ENCODE results near the gene REXO4.
A peak's percentile ranks its signal among the peaks of the same experiment; 100 is the strongest.

Gene REXO4

DNA sequence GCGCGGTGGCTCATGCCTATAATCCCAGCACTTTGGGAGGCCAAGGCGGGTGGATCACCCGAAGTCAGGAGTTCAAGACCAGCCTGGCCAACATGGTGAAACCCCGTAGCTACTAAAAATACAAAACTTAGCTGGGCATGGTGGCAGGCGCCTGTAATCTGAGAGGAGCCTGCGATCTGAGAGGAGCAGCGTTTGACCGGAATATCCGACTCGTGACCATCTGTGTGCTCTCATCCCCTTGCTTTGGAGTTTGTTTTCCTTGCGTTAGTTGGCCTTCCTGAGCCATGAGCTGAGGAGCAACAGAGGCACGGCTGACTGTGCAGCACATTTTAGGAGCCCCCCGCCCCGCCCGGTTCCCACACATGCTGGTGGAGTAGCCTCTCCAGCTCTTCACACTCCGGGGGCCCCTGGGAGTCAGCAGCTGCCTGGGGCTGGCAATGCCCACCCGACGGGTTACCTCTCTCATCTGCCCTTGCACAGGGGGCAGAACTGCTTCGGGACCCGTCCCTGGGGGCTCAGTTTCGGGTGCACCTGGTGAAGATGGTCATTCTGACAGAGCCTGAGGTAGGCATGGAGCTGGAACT is 7.3 kb upstream of the REXO4 start:
- H3K4me3 ChIP-seq (ENCODE audit: low read length) = no peak overlapping the region
- no peak for DNase-seq (ENCODE audit: low read depth, low spot score)

DNA sequence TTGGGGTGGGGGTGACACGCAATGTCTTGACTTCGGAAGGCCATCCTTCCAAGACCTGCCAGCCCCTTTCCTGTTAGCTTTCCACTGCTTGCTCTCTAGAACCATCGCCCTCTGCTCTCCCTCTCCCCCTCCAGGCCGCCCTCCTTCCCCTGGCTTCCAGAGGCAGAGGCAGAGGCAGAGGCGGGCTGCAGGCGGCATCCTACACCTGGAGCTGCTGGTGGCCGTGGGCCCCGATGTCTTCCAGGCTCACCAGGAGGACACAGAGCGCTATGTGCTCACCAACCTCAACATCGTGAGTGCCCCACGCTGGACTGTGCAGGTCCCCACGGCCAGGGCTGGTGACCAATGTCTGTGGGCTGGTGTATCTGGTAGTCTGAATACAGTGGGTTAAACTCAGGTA is 6.4 kb upstream of the REXO4 start:
- H3K4me3 ChIP-seq (ENCODE audit: low read length) = no peak overlapping the region
- no peak for DNase-seq (ENCODE audit: low read depth, low spot score)

DNA sequence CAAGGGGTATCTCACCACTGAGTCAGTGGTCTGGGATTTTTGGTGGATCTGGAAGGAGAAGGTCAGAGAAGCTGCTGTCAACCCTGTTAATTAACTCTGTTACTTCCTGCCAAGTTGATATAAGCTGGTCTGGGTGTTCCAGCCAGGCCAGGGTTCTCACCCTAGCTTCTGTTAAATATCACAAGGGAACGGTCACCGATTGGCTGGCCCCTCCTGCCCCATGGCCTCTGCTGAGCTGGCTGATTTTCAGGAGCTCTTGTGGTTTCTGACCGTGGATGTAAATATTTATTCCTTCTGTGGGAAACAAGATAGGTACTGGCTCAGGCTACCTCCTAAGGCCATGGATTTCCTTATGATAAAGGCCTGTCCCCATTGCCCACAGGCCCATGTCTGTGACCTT is 5.4 kb upstream of the REXO4 start:
- DNase-seq (ENCODE audit: low read depth, low spot score) = no peak
- H3K4me3 ChIP-seq (ENCODE audit: low read length) = no peak overlapping the region

DNA sequence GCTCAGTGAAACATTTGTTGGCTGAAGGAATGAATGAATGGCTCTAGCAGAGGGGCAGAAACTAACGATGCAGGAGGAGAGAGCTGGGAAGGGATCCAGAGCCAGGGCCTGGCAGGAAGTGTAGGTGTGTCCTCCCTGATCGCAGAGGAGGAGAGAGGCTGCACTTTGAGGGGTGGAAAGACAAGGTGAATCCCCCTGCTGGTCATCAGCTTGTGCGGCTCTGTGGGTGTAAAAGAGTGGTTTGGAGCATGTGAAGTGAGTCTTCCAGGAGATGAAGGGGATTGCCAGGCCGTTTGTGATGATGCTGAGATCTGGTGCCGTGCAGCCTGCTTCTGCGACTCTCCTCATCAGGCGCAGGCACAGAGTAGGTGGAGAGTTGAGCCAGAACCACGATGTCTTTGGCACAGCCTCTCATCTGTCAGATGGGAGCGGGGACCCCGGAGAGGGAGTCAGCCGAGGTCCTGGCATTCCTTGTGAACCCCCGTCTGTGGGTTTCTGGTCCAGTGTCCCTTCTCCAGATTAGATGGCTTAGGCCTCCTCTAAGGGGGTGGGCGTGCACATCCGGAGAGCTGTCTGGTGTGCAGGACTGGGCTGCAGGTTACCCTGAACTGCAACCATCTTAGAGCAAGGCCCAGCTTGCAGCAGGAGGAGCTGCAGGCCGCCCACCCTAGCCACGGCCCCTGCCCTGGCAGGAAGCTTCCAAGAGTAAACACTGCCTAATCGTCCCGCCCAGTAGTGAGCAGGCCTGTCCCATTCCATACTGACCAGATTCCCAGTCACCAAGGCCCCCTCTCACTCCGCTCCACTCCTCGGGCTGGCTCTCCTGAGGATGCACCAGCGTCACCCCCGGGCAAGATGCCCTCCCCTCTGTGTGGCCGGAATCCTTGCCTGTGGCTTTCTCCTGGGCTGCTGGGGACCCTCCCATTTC is 4.1 kb upstream of the REXO4 start, which contains the start of gene ADAMTS13:
Gene ADAMTS13 (plus strand): TSS at position 753 of the 928 bp plus-strand sequence. CDS start 77 bp downstream, at position 830.
- no peak within 1 kb of the TSS for H3K4me3 ChIP-seq (ENCODE audit: low read length)
- peak; percentile 63 for DNase-seq (ENCODE audit: low read depth, low spot score)

DNA sequence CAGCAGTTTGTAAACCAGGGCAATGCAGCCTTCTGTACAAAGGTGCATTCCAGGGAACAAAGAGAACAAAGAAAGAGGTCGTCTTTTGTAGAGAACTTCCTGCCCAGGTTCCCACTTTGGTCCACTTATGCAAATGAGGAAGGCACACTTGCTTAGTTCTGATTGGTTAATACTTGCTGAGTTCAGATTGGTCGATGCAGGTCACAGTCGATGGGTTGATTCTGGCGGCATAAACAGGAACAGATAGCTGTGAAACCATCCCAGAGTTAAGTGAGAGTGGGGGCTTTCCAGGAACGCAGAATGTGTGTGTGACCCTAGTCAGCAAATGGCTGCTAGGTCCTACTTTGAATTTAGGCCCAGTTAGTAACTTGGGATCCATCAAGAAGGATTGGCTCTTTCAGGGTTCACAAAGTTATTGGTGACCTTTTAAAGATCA is 2.6 kb upstream of the REXO4 start:
- DNase-seq (ENCODE audit: low read depth, low spot score) = peak; percentile 47
- no peak overlapping the region for H3K4me3 ChIP-seq (ENCODE audit: low read length)

DNA sequence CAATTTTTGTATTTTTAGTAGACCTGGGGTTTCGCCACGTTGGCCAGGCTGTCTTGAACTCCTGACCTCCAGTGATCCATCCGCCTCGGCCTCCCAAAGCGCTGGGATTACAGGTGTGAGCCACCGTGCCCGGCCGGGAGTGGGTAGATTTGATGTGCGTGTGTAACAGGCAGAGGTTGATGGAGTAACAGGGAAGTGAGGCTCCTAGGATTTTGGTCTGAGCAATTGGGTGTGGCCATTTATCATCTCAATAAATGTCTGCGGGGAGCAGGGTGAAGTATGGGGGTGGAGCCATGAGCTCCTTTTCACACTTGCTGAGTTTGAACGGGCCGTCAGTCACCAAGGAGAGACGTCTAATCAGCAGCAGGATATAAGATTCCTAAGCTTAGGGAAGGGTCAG is 1.2 kb upstream of the REXO4 start:
- H3K4me3 ChIP-seq (ENCODE audit: low read length) = peak overlapping the region; percentile 92
- DNase-seq (ENCODE audit: low read depth, low spot score) = no peak

DNA sequence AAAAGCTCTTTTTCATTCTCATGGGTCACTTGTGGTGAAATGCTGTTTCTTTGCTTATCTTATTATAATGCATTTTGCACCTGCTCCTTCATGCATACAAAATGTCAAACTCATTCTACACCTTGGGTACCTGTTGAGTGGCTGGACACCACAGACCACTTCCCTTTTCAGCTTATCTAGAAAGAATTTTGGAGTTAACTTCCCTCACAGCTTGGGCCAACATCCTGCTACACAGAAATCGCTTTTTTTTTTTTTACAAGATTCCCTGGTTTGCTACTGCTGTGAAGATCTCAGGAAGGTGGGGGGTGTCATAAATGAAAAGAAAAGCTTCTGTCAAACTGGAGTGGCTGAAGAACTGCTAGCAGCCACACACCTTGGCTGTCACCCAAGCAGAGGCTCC is 2.6 kb downstream of the REXO4 start:
- DNase-seq (ENCODE audit: low read depth, low spot score) = no peak
- H3K4me3 ChIP-seq (ENCODE audit: low read length) = no peak overlapping the region

DNA sequence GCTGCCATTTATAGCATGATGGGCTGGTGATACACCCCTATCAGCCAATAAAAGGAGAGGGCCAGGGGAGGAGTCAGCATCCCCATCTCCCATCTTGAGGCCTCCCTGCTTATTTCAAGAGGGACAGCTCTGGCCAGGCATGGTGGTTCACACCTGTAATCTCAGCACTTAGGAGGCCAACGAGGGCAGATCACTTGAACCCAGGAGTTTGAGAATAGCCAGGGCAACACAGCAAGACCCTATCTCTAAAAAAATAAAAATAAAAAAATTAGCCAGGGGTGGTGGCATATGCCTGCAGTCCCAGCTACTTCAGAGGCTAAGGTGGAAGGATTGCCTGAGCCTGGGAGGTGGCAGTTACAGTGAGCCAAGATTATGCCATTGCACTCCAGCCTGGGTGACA is 9.8 kb downstream of the REXO4 start:
- H3K4me3 ChIP-seq (ENCODE audit: low read length) = no peak overlapping the region
- DNase-seq (ENCODE audit: low read depth, low spot score) = no peak

DNA sequence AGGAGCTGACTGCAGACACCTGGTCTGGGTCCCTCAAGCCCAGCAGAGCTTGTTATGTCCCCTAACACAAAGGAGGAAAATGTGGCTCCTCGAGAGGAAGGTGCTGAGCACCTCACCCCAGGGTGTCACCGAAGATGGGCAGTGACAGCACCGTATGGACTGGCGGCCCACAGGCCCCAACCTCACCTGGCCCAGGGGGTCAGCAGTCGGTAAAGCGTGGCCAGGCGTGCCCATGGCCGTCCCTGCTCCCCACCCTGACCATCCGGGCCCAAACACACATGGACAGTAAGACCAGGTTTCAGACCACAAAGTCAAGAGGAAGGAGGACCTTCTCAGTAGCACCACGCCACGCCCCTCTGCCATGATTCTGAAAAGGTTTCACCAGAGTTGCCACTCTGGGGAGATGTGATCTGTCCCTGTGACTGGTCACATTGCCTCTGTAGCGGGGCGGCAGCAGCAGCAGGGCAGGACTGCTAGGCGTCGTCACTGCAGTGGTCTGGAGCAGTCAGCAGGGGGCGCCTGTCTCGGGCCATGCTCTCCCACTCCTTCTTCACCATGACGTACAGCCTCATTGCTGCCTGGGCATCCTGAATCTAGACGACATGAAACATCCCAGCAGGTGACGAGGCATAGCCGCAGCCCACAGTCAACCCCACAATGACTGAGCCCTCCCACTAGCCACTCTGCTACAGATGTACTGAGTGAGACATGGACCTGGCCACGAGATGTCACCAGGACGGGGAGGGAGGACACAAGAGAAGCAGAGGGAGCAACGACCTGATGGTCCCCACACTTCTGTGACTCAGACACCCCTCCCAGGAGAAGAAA is 11.1 kb downstream of the REXO4 start:
- H3K4me3 ChIP-seq (ENCODE audit: low read length) = no peak overlapping the region
- peak; percentile 80 for DNase-seq (ENCODE audit: low read depth, low spot score)

DNA sequence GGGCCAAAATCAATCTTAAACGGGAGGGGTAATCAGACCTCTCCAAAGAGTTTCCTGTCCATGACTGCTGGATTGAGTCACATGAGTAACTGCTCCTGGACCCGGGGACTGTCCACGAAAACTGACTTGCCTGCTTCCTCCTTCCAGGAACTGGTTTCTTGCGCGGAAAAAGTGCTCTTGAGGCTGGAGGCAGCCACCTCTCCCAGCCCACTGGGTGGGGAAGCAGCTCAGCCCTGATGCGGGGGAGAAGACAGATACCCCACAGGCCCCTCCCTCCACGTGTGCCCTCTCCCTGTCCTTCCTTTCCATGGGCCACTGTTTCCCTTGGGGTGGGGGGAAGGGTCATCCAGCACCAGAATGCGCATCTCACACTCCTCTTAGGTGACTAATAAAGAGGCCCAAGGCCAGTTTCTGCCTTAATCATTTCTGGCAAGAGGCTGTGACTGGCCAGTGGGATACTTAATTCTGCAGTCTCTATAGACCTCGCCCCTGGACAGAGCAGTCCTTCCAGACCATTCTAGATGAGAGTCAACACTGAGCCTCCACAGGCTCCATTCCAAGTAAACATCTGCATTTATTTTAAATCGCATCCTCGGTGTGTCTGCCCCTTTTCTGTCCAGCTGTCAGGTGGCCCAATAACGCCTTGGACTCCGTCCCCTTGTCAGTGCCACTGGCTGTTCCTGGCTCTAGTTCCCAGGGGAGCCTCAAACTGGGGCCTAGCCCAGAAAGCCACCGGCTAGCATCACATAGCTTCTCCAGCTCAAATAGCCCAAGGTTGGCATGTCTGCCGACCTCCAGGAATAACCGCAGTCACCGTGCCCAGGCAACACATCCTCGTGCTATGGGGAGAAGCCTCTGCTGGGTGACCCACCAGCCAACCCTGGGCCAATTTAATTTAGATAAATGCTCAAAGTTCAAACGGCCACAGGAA is 12.0 kb downstream of the REXO4 start:
- DNase-seq (ENCODE audit: low read depth, low spot score) = no peak
- H3K4me3 ChIP-seq (ENCODE audit: low read length) = no peak overlapping the region

DNA sequence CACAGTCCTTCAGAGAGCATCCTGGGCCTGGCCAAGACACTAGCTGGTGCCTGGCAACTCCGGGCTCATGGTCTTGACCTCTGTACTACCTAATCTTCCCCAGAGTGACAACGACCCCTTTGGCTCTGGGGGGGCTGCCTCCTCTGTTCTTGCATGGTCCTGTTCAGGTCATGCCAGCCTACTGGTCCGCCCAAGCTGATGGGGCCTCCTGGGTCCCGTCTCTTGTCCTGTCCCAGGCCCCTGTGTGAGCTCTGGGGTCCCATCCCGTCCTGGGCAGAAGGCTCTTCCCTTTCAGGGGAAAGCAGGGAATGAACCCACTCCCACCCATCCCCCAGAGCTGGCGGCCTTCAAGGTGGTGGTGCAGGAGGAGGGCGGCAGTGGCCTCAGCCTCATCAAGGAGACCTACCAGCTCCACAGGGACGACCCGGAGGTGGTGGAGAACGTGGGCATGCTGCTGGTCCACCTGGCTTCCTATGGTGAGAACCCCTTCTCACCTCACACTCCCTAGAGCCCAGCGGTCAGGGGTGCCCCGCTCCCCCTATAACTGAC is 13.3 kb downstream of the REXO4 start:
- no peak for DNase-seq (ENCODE audit: low read depth, low spot score)
- no peak overlapping the region for H3K4me3 ChIP-seq (ENCODE audit: low read length)

DNA sequence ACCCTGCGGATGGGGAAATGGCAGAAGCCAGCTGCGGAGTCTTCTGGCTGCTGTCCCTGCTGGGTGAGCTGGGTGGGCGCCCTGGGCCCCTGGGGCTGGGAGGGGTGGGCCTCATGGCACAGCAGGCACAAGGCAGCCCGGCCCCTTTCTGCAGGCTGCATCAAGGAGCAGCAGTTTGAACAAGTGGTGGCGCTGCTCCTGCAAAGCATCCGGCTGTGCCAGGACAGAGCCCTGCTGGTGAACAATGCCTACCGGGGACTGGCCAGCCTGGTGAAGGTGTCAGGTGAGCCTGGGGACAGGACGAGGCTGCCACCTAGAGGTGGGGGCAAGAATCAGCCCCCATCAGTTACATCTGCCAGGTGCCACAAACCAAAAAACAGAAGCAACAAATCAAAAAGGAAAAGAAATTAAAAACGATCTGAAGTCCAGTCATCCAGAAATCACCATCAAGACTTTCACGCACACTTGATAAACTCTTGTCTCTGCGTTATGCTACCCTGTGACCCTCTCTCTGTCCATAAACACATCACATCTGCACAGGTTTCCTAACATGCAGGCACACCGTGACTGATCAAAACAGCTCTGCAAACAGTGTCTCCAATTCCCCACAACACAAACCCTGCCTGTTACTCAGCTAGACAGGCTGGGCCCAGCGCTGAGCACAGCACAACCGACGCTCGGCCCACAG is 13.9 kb downstream of the REXO4 start:
- no peak for DNase-seq (ENCODE audit: low read depth, low spot score)
- H3K4me3 ChIP-seq (ENCODE audit: low read length) = no peak overlapping the region

DNA sequence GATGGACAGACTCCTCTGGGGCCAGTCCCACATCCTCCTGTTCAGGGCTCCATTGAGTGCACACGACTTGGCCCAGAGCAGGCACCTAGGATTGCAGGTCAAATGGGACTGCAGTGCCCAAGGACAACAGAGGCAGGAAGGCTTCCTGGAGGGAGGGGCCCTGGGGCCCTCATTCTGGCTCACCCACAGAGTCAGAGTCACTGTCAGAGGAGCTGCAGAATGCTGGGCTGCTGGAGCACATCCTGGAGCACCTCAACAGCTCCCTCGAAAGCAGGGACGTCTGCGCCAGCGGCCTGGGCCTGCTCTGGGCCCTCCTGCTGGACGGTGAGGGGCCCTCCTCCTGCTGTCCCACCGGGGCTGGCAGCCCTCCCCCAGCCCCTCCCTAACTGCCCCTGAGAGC is 15.1 kb downstream of the REXO4 start:
- no peak for DNase-seq (ENCODE audit: low read depth, low spot score)
- H3K4me3 ChIP-seq (ENCODE audit: low read length) = no peak overlapping the region

DNA sequence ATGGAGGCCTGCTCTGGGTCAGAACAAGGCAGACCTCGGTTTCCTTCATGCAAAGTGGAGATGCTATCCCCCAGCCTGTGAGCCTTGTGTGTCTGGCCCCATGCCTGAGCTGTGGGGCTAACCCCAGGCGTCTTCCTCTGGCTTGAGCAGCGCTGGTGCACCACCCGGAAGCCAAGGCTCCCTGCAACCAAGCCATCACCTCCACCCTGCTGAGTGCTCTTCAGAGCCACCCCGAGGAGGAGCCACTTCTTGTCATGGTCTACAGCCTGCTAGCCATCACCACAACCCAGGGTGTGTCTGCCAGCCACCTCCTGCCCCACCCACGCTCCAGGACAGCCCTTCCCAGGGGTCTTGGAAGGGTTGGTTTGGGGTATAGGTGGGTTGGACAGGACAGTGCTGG is 16.2 kb downstream of the REXO4 start:
- no peak for DNase-seq (ENCODE audit: low read depth, low spot score)
- H3K4me3 ChIP-seq (ENCODE audit: low read length) = no peak overlapping the region

DNA sequence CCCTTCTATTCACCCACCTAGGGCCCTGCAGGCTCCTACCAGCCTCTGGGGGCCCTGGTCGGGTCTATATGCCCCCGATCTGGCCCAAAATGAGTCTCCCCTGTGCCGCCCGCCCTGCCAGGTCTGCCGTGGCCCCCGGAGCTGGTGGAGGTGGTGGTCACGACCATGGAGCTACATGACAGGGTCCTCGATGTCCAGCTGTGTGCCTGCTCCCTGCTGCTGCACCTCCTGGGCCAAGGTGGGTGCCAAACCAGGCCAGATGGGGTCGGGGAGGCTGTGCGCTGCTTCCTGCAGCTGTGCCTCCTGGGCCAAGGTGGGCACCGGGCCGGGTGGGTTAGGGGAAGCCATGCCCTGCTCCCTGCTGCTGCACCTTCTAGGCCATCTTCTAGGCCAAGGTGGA is 17.5 kb downstream of the REXO4 start:
- H3K4me3 ChIP-seq (ENCODE audit: low read length) = no peak overlapping the region
- DNase-seq (ENCODE audit: low read depth, low spot score) = no peak

DNA sequence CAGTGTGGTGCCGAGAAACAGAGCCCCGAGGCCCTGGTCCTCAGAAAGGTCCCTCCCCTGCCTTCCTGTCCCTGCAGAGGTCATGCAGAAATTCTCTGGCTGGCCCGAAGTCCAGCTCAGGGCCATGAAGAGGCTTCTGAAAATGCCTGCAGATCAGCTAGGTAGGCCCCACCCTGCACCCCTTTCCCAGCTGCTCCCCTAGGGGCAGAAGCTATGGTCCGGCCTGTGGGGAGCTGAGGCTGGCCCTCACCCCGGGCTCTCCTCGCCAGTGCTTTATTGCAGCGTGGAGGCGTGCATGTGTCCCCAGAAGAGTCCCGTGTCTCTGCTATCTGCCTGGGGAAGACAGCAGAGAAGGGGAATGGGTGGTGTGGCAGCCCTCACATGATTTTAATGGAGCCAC is 19.9 kb downstream of the REXO4 start:
- H3K4me3 ChIP-seq (ENCODE audit: low read length) = no peak overlapping the region
- DNase-seq (ENCODE audit: low read depth, low spot score) = no peak

DNA sequence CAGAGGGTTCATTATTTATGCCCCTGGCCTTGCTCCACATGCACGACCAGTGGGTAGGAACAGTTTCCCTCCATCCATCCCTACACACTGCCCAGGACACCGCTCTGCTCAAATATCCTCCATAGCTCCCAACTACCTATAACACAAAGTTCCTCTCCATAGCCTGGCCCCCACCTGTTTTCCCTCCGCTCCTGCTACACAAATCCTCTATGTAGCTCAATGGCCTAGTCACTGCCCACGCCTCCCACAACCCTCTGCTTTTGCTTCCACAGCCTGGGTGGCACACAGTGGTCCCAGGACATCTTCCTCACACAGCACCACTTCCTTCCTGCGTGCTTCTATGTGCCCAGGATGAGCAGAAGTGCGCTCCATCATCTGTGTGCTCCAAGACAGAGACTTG is 20.4 kb downstream of the REXO4 start:
- H3K4me3 ChIP-seq (ENCODE audit: low read length) = no peak overlapping the region
- DNase-seq (ENCODE audit: low read depth, low spot score) = no peak

DNA sequence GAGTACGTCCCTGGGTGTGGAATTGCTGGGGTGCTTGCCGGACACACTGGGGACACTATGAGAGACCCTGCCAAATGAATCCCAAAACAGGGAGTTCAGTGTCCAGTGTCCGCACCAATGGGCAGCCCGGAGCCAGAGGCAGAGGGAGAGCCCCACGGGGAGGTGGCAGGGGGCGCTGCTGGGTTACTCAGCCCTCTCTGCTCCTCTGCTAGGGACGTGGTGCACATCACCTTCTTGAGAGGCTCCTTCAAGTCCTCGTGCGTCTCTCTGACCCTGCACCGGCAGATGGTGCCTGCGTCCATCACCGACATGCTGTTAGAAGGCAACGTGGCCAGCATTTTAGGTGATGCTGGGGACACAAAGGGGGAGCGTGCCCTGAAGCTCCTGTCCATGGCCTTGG is 20.9 kb downstream of the REXO4 start:
- no peak for DNase-seq (ENCODE audit: low read depth, low spot score)

More for the DNA sequence above, 20.9 kb downstream of the REXO4 start:
- H3K4me3 ChIP-seq (ENCODE audit: low read length) = no peak overlapping the region
